Astrocyte (in vitro differentiated cells and primary cell): ENCODE data around the gene BMPR1B. TPM values are rescaled to one million over a fixed set of nuclear protein-coding genes. Genes with fewer than 3 reads are reported as not detected.
A peak's percentile ranks its signal among the peaks of the same experiment; 100 is the strongest.

Experiments used
- DNase-seq: peaks from one replicate; pipeline ENCODE4 v3.0.0-alpha.2; 2010; ENCODE audit warnings: low read depth
- FAIRE-seq: peaks from 2 replicates; lab custom pipeline; 2011; peaks lifted over from hg19 to GRCh38; lab: Jason Lieb, UNC
- H2AFZ ChIP-seq: 2 replicates; pipeline ENCODE4 v1.6.0; 2012; ENCODE audit warnings: low read depth, low read length, inconsistent platforms
- H3K27ac ChIP-seq: 2 replicates; pipeline ENCODE4 v1.5.1; 2011; ENCODE audit warnings: low read depth, low read length, inconsistent platforms
- H3K27me3 ChIP-seq: 2 replicates; pipeline ENCODE4 v1.6.0; 2011; ENCODE audit warnings: low read length, inconsistent platforms; ENCODE audit not compliant: insufficient read depth
- H3K36me3 ChIP-seq: 2 replicates; pipeline ENCODE4 v1.5.1; 2011; ENCODE audit warnings: low read length, inconsistent platforms; ENCODE audit not compliant: insufficient read depth
- H3K4me1 ChIP-seq: 2 replicates; pipeline ENCODE4 v1.5.1; 2011; ENCODE audit warnings: low read length, inconsistent platforms; ENCODE audit not compliant: insufficient read depth
- H3K4me2 ChIP-seq: 2 replicates; pipeline ENCODE4 v1.6.0; 2012; ENCODE audit warnings: low read length, inconsistent platforms
- H3K4me3 ChIP-seq: 2 replicates; pipeline ENCODE4 v1.5.1; 2011; ENCODE audit warnings: low read depth, mild to moderate bottlenecking, low read length, inconsistent platforms; ENCODE audit not compliant: insufficient read depth
- H3K79me2 ChIP-seq: 2 replicates; pipeline ENCODE4 v1.6.0; 2012; ENCODE audit warnings: mild to moderate bottlenecking, low read length, inconsistent platforms; ENCODE audit not compliant: insufficient read depth
- H3K9ac ChIP-seq: 2 replicates; pipeline ENCODE4 v1.6.0; 2012; ENCODE audit warnings: mild to moderate bottlenecking, low read length, inconsistent platforms
- H3K9me3 ChIP-seq: 2 replicates; pipeline ENCODE4 v1.5.1; 2012; ENCODE audit warnings: low read depth, mild to moderate bottlenecking, low read length, inconsistent platforms; ENCODE audit not compliant: insufficient read depth
- H4K20me1 ChIP-seq: 2 replicates; pipeline ENCODE4 v1.6.0; 2012; ENCODE audit warnings: low read length, inconsistent platforms; ENCODE audit not compliant: insufficient read depth
- H3K27ac Mint-ChIP-seq: one replicate; pipeline ENCODE4 v1.8.0; 2021; ENCODE audit warnings: mild to moderate bottlenecking, mixed read lengths; ENCODE audit not compliant: unreplicated experiment
- H3K27me3 Mint-ChIP-seq: one replicate; pipeline ENCODE4 v1.8.0; 2021; ENCODE audit warnings: low read depth, mixed read lengths; ENCODE audit not compliant: unreplicated experiment
- H3K36me3 Mint-ChIP-seq: one replicate; pipeline ENCODE4 v1.8.0; 2021; ENCODE audit warnings: low read depth, mixed read lengths; ENCODE audit not compliant: unreplicated experiment
- H3K4me1 Mint-ChIP-seq: one replicate; pipeline ENCODE4 v1.8.0; 2021; ENCODE audit warnings: low read depth, mixed read lengths; ENCODE audit not compliant: unreplicated experiment
- H3K4me3 Mint-ChIP-seq: one replicate; pipeline ENCODE4 v1.8.0; 2021; ENCODE audit warnings: mild to moderate bottlenecking, moderate library complexity, mixed read lengths; ENCODE audit not compliant: unreplicated experiment
- H3K9me3 Mint-ChIP-seq: one replicate; pipeline ENCODE4 v1.8.0; 2021; ENCODE audit warnings: mild to moderate bottlenecking, mixed read lengths; ENCODE audit not compliant: unreplicated experiment
- CTCF ChIP-seq: IDR thresholded peaks from 2 replicates; pipeline ENCODE4 v1.5.1; 2011; ENCODE audit warnings: low read depth, mild to moderate bottlenecking, inconsistent platforms, low read length, moderate library complexity; ENCODE audit not compliant: insufficient read depth
- EZH2 ChIP-seq: IDR thresholded peaks from 2 replicates; pipeline ENCODE4 v1.6.1; 2012; ENCODE audit warnings: mild to moderate bottlenecking, low read length, inconsistent platforms; ENCODE audit not compliant: insufficient read depth
- total RNA-seq: library from RNA; stranded (reverse); gene quantifications from 2 replicates; pipeline ENCODE4 v1.2.1, GENCODE V29; 2021

The BMPR1B gene
- total RNA-seq, 1 donor from 2014 or later, result 14.1 TPM

DNA sequence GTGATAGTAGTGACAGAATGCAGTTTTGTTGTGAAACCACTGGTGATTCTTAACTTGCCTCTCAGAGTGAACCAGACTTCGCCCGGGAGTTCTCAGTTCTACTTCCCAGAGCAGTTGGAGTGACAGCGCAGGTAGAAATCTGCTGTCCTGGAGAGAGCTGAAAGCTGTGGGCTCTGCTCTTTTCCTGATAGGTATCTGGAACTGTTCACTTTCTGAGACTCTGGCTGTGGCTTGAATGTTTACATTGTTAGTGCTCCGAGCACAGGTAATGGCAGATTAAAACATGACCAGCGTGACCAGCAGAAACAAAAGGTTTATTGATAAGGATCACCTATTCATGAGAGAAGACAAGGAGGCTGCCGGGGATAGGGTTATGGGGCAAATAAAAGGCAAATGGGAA is 360.7 kb downstream of the BMPR1B start:
- Histone ChIP-seq H3K9ac (no peak overlapping the region), H3K27ac (no peak overlapping the region), H3K9me3 (no peaks in the 10 kb centered on the region), H3K36me3 (no peaks in the 10 kb centered on the region), H2AFZ (no peak overlapping the region), H3K4me1 (no peaks in the 10 kb centered on the region), H4K20me1 (no peaks in the 10 kb centered on the region), H3K27me3 (no peaks in the 10 kb centered on the region), H3K79me2 (no peaks in the 10 kb centered on the region), H3K4me2 (no peak overlapping the region), H3K4me3 (no peak overlapping the region)
- H3K4me3 Mint-ChIP-seq, result no peak overlapping the region
- H3K27me3 Mint-ChIP-seq, result no peaks in the 10 kb centered on the region
- no peak for FAIRE-seq
- TF ChIP-seq EZH2, result no peak
- TF ChIP-seq CTCF, result no peak
- DNase-seq, result no peak
- no peak overlapping the region for H3K27ac Mint-ChIP-seq
- peaks cover 6% of the 10 kb centered on the region for H3K4me1 Mint-ChIP-seq
- H3K36me3 Mint-ChIP-seq, result peaks cover 6% of the 10 kb centered on the region
- no peaks in the 10 kb centered on the region for H3K9me3 Mint-ChIP-seq

- no peak overlapping the region for H3K27ac ChIP-seq
- FAIRE-seq, result peak; percentile 54
- H3K27me3 Mint-ChIP-seq, result no peaks in the 10 kb centered on the region
- H3K36me3 ChIP-seq, result no peaks in the 10 kb centered on the region
- H3K4me2 ChIP-seq, result no peak overlapping the region
- no peaks in the 10 kb centered on the region for H3K9me3 Mint-ChIP-seq
- no peak overlapping the region for H3K4me3 ChIP-seq
- H3K4me1 Mint-ChIP-seq, result peaks cover 9% of the 10 kb centered on the region
- H3K36me3 Mint-ChIP-seq, result peaks cover 6% of the 10 kb centered on the region
- H3K4me1 ChIP-seq, result no peaks in the 10 kb centered on the region
- no peaks in the 10 kb centered on the region for H3K79me2 ChIP-seq
- TF ChIP-seq EZH2 (no peak), CTCF (no peak)
- no peak overlapping the region for H3K27ac Mint-ChIP-seq
- no peak overlapping the region for H3K9ac ChIP-seq
- H3K4me3 Mint-ChIP-seq, result no peak overlapping the region
- no peak for DNase-seq
- no peaks in the 10 kb centered on the region for H4K20me1 ChIP-seq
- H2AFZ ChIP-seq, result no peak overlapping the region
- no peaks in the 10 kb centered on the region for H3K27me3 ChIP-seq
- no peaks in the 10 kb centered on the region for H3K9me3 ChIP-seq
These were observed 362.7 kb downstream of the BMPR1B start for GRCh38 chr4:95120456-95120855.

DNA sequence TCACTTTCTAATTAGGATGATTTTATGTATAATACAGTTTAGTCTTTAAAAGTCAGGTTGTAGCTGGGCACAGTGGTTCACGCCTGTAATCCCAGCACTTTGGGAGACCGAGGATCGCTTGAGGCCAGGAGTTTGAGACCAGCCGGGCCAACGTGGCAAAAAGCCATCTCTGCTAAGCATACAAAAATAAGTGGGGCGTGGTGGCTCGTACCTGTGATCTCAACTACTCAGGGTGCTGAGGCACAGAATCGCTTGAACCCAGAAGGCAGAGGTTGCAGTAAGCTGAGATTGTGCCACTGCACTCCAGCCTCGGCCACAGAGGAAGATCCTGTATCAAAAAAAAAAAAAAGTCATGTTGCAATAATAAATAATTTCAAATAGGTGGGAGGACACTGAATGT is 364.2 kb downstream of the BMPR1B start:
- DNase-seq (no peak), FAIRE-seq (no peak)
- Histone ChIP-seq H3K36me3 (no peaks in the 10 kb centered on the region), H3K4me1 (no peaks in the 10 kb centered on the region), H3K4me3 (no peak overlapping the region), H2AFZ (no peak overlapping the region), H3K4me2 (no peak overlapping the region), H3K79me2 (no peaks in the 10 kb centered on the region), H3K9me3 (no peaks in the 10 kb centered on the region), H3K27me3 (no peaks in the 10 kb centered on the region), H3K27ac (no peak overlapping the region), H3K9ac (no peak overlapping the region), H4K20me1 (no peaks in the 10 kb centered on the region)
- TF ChIP-seq EZH2 (no peak), CTCF (no peak)
- Mint-ChIP-seq H3K27ac (no peak overlapping the region), H3K36me3 (peaks cover 4% of the 10 kb centered on the region), H3K9me3 (no peaks in the 10 kb centered on the region), H3K4me3 (no peak overlapping the region), H3K4me1 (peaks cover 9% of the 10 kb centered on the region), H3K27me3 (no peaks in the 10 kb centered on the region)
